Sigmoid colon (tissue), 7 donors: ENCODE results near the gene NGF. TPM values are rescaled to one million over a fixed set of nuclear protein-coding genes. Genes with fewer than 3 reads are reported as not detected.
A peak's percentile ranks its signal among the peaks of the same experiment; 100 is the strongest.

ENCODE experiments used
- DNase-seq: peaks from one replicate; pipeline ENCODE4 v3.0.0-alpha.2; 2019
- H3K27ac ChIP-seq, 4 donors: fragments of 200-600 bp; sonication (generic); one replicate each; pipeline ENCODE4 v1.5.1; 2016 to 2019; ENCODE audit warnings: mild to moderate bottlenecking in 1 of 4
- H3K27me3 ChIP-seq, 3 donors: fragments of 200-600 bp; sonication (generic); one replicate each; pipeline ENCODE4 v1.5.1; 2019; ENCODE audit warnings: mild to moderate bottlenecking in 1 of 3
- H3K36me3 ChIP-seq, 4 donors: fragments of 200-600 bp; sonication (generic); one replicate each; pipeline ENCODE4 v1.5.1; 2016 to 2019
- H3K4me1 ChIP-seq, 4 donors: fragments of 200-600 bp; sonication (generic); one replicate each; pipeline ENCODE4 v1.5.1; 2017 to 2019
- H3K4me3 ChIP-seq, 4 donors: fragments of 200-600 bp; sonication (generic); one replicate each; pipeline ENCODE4 v1.5.1; 2017 to 2019; ENCODE audit warnings: mild to moderate bottlenecking in 2 of 4, moderate library complexity in 1 of 4
- H3K9me3 ChIP-seq, 4 donors: fragments of 200-600 bp in 3 of 4; sonication (generic) in 3 of 4; one replicate each; pipeline versions ENCODE4 v1.5.1 to v1.6.1; 2013 to 2019
- EP300 ChIP-seq, 4 donors: sonication (generic); formaldehyde crosslinking; IDR thresholded peaks; one replicate each; pipeline ENCODE4 v1.6.1; 2017; ENCODE audit warnings: antibody characterized with exemption in 4 of 4
- POLR2A ChIP-seq, 2 donors: fragments of 450-650 bp; IDR thresholded peaks; one replicate each; pipeline ENCODE4 v1.6.1; 2016; ENCODE audit warnings: antibody characterized with exemption in 2 of 2, mild to moderate bottlenecking in 2 of 2, moderate library complexity in 2 of 2
- POLR2AphosphoS5 ChIP-seq, 4 donors: sonication (generic); formaldehyde crosslinking; IDR thresholded peaks; one replicate each; pipeline ENCODE4 v1.6.1; 2017; ENCODE audit warnings: antibody characterized with exemption in 4 of 4
- WGBS, 2 donors: extraction: QIAGEN DNeasy Blood & Tissue Kit; methylation state at CpG; one replicate each; pipeline ENCODE4 v1.1.7; 2013; 5-methylcytosine and 5-hydroxymethylcytosine counted together
- intact Hi-C: fragments of 100-400 bp; cut with DNase I; formaldehyde crosslinking; loops from one replicate; pipeline ENCODE4 v1.15.1; 2023
- polyA plus RNA-seq, 3 donors: library from polyadenylated mRNA; stranded (reverse); fragments of 200-250 nt; gene quantifications; one replicate each; pipeline ENCODE4 v1.2.3, GENCODE V29; 2013
- total RNA-seq, 4 donors: library from RNA; depleted of rRNA; stranded (reverse); fragments of >200 nt; gene quantifications; one replicate each; pipeline ENCODE4 v1.1.0, GENCODE V29; 2016
- TF ChIP-seq, protein P1 (sequence below), 4 experiments: fragments of 450-650 bp in 3 of 4; fragments of 200-600 bp in 1 of 4; IDR thresholded peaks; one replicate each; pipeline ENCODE4 v1.5.1; 2016 to 2019; ENCODE audit warnings: antibody characterized with exemption in 4 of 4, mild to moderate bottlenecking in 3 of 4, moderate library complexity in 2 of 4
- donor health status: healthy with polysubstance abuse.
- donor health status: Bipolar disorder and iron deficiency.
- donor health status: healthy.

The NGF gene
- total and polyA plus RNA-seq, 7 donors = 0.83 to 5.6 (median 3.9) TPM; not detected in 2

DNA sequence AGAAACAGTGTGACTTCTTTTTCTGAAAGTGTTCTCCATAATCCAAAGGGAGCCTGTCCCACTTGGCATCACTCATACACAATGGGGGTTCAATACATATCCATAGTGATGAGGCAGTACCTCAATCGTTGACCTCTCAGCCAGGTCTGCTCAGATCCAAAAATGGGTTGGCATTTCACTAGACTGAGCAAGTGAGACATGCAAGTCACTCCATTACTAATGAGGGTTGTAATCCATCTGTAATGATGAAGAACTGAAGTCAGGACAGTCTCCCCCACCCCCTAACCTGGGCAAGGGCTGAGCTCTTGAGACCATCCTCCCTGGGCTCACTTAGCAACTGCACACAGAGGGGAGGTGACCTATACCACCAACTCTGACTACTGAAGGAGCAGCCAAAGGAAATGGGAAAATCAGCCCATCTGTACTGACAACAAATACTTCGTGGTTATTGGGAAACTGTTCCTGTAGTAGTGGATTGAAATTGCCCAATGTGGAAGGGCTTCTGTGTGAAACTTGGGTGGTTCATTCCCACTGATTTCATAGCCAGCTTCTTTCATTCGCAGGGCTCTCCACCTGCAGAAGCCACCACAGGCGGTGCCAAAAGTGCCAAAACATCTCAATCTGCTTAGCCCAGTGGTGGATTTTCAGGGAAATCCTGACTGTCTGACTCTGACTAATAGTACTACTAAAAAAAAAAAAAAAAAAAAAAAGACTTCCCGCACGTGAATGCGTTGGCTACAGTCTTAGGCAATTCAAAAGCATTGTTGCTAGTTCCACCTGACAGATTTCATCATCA lies 5.0 kb downstream of the NGF start:
- intact Hi-C loops = no loop called here
- peak; percentile 82 for DNase-seq
- Histone ChIP-seq H3K9me3 (no peaks in the 10 kb centered on the region), H3K4me3 (no peak overlapping the region), H3K27ac (peak overlapping the region; percentile 25 to 63 (median 46)), H3K4me1 (peaks cover 0 to 33% (median 25%) of the 10 kb centered on the region in 4 donors), H3K27me3 (peaks cover 0 to 7% (median 3%) of the 10 kb centered on the region in 3 donors), H3K36me3 (no peaks in the 10 kb centered on the region)
- TF ChIP-seq POLR2A (IDR thresholded peaks at IDR 0.05) = no peak
- peak in 2 of 4 donors; percentile 30 to 42 for TF ChIP-seq POLR2AphosphoS5 (IDR thresholded peaks at IDR 0.05)
- WGBS, 2 donors = 80 to 81% methylated on average over 7 of the region's 7 CpGs

DNA sequence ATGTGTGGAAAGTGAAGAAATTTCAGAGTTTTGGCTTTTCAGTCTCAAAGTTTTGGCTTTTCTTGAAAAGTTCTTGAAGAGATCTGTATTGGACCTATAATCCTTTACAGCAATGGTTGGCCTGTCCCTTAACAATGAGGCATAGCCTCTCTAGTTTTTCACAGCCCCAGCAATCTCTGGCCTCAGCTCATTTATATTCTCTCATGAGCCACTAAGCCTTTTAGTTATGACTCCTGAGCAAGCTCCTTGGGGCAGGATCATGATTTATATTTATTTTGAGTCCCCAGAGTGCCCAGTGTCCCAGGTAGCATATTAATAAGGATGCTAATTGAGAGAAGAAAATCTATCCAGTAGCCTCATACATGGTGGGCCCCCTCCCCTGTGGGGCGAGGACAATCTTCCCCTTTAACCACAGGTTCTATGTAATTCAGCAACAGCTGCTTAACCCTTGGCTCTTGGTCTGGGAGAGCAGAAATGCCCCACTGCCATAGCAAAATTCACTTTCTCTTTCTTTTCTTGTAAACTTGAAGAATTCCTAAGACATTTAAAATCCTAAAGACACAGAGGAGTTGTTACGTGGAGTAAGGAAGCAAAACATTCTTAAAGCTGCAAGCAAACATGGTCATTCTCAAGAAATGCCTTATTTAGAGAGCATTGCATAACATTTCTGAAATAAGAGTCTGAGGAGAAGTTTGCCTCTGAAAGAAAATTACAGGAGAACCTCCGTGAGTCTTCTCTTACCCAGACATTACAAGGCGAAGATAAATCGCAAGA lies 6.3 kb downstream of the NGF start:
- intact Hi-C loops = no loop called here

DNA sequence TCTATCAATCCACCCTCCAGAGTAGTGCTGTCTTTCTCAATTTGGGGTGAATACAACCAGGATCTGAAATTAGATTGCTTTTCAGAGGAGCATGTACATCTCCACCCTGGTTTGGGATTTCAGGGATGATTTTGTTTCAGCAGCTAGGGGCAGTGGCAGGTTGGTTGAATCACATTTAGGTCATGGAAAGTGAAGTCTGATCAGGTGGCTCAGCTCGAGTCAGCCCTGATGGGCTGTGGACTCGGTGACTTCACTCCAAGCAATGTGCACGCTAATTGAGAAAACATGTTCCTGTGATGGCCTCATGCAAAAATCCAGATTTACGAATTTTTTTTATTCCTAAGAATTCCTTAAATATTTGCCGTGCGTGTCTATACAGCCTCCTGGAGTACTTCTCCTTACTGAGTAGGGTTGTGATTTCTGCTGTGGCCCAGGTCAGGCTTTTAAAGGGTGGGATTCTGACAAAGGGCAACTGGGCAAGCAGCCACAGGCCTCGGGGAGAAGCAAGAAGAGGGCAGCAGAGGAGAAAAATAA lies 7.5 kb downstream of the NGF start:
- WGBS, 2 donors = 82 to 89% methylated on average over 7 of the region's 7 CpGs
- no peak for DNase-seq
- no peaks in the 10 kb centered on the region for H3K27me3 ChIP-seq
- H3K4me1 ChIP-seq = peaks cover 0 to 19% (median 9%) of the 10 kb centered on the region in 4 donors
- peak overlapping the region in 3 of 4 donors; percentile 34 to 63 (median 48) for H3K27ac ChIP-seq
- no peaks in the 10 kb centered on the region for H3K36me3 ChIP-seq
- TF ChIP-seq POLR2AphosphoS5 (IDR thresholded peaks at IDR 0.05) = peak in 1 of 4 donors; percentile 50
- TF ChIP-seq, protein P1, sequence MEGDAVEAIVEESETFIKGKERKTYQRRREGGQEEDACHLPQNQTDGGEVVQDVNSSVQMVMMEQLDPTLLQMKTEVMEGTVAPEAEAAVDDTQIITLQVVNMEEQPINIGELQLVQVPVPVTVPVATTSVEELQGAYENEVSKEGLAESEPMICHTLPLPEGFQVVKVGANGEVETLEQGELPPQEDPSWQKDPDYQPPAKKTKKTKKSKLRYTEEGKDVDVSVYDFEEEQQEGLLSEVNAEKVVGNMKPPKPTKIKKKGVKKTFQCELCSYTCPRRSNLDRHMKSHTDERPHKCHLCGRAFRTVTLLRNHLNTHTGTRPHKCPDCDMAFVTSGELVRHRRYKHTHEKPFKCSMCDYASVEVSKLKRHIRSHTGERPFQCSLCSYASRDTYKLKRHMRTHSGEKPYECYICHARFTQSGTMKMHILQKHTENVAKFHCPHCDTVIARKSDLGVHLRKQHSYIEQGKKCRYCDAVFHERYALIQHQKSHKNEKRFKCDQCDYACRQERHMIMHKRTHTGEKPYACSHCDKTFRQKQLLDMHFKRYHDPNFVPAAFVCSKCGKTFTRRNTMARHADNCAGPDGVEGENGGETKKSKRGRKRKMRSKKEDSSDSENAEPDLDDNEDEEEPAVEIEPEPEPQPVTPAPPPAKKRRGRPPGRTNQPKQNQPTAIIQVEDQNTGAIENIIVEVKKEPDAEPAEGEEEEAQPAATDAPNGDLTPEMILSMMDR (IDR thresholded peaks at IDR 0.05) = no peak
- no peak for TF ChIP-seq POLR2A (IDR thresholded peaks at IDR 0.05)
- no peak for TF ChIP-seq EP300 (IDR thresholded peaks at IDR 0.05)
- no peak overlapping the region for H3K4me3 ChIP-seq
- no peaks in the 10 kb centered on the region for H3K9me3 ChIP-seq
- intact Hi-C loops = no loop called here

More for the DNA sequence above, 6.3 kb downstream of the NGF start:
- no peak for DNase-seq
- Histone ChIP-seq H3K36me3 (no peaks in the 10 kb centered on the region), H3K4me3 (no peak overlapping the region), H3K9me3 (no peaks in the 10 kb centered on the region), H3K27me3 (no peaks in the 10 kb centered on the region), H3K27ac (peak overlapping the region; percentile 35 to 63 (median 46)), H3K4me1 (peaks cover 0 to 22% (median 13%) of the 10 kb centered on the region in 4 donors)
- TF ChIP-seq EP300 (IDR thresholded peaks at IDR 0.05) = no peak
- TF ChIP-seq, protein P1 (IDR thresholded peaks at IDR 0.05) = no peak
- TF ChIP-seq POLR2A (IDR thresholded peaks at IDR 0.05) = no peak
- TF ChIP-seq POLR2AphosphoS5 (IDR thresholded peaks at IDR 0.05) = no peak
- 80 to 92% methylated on average over 5 of the region's 5 CpGs for WGBS, 2 donors

DNA sequence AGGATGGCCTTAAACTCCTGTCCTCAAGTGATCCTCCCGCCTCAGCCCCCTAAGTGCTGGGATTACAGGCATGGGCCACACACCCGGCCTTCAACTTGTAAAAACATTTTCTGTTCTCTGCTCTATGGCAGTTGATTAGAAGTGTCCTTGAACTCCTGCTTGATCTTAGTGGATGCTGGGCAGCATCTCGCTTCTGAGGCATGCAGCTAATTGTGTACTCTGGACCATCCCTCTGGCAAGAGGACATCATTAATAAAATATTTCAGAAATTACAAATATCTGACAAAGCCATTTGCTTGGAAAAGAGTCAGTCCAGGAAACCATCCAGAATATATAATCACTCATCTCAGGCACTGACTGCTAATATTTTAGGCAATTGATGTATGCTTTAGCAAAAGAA lies 8.1 kb downstream of the NGF start:
- Histone ChIP-seq H3K27ac (peak overlapping the region in 2 of 4 donors; percentile 48 to 51), H3K9me3 (no peaks in the 10 kb centered on the region), H3K4me1 (peaks cover 0 to 19% (median 9%) of the 10 kb centered on the region in 4 donors), H3K36me3 (no peaks in the 10 kb centered on the region), H3K4me3 (no peak overlapping the region), H3K27me3 (no peaks in the 10 kb centered on the region)
- intact Hi-C loops = no loop called here
- 83 to 84% methylated on average over 3 of the region's 3 CpGs for WGBS, 2 donors
- DNase-seq = no peak
- TF ChIP-seq, protein P1 (IDR thresholded peaks at IDR 0.05) = no peak
- TF ChIP-seq POLR2A (IDR thresholded peaks at IDR 0.05) = no peak
- TF ChIP-seq EP300 (IDR thresholded peaks at IDR 0.05) = no peak
- no peak for TF ChIP-seq POLR2AphosphoS5 (IDR thresholded peaks at IDR 0.05)

DNA sequence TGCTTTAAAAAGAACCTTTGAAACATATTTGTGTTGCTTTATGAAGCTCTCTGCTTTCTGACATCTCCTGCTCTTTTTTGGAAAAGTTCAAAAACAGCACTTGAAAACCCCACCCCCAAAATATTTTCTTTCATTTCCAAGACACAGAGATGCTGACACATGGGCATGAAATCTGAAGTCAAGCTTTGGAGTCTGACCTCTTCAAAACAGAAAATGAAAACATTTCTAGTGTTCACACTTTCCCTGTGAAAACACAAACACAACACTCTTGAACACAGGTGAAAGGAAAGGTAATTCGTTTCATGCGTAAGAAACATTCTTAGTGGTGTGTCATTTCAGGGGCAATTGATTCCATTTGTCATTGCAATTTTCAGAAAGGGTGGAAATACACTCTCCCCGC lies 10.8 kb downstream of the NGF start:
- H3K27ac ChIP-seq = no peak overlapping the region
- 87 to 92% methylated on average over 3 of the region's 3 CpGs for WGBS, 2 donors

More for the DNA sequence above, 10.8 kb downstream of the NGF start:
- TF ChIP-seq POLR2A (IDR thresholded peaks at IDR 0.05) (no peak), POLR2AphosphoS5 (IDR thresholded peaks at IDR 0.05) (no peak), EP300 (IDR thresholded peaks at IDR 0.05) (no peak)
- TF ChIP-seq, protein P1 (IDR thresholded peaks at IDR 0.05) = no peak
- Histone ChIP-seq H3K9me3 (no peaks in the 10 kb centered on the region), H3K27me3 (no peaks in the 10 kb centered on the region), H3K4me1 (peaks cover 0 to 19% (median 6%) of the 10 kb centered on the region in 4 donors), H3K4me3 (no peak overlapping the region), H3K36me3 (no peaks in the 10 kb centered on the region)
- no peak for DNase-seq
- intact Hi-C loops = no loop called here
